ENCODE data around the gene KAZN. TPM values are rescaled to one million over a fixed set of nuclear protein-coding genes. Genes with fewer than 3 reads are reported as not detected.

KAZN gene
- total RNA-seq, 1 donor from 2014 or later: 9.4 TPM

DNA sequence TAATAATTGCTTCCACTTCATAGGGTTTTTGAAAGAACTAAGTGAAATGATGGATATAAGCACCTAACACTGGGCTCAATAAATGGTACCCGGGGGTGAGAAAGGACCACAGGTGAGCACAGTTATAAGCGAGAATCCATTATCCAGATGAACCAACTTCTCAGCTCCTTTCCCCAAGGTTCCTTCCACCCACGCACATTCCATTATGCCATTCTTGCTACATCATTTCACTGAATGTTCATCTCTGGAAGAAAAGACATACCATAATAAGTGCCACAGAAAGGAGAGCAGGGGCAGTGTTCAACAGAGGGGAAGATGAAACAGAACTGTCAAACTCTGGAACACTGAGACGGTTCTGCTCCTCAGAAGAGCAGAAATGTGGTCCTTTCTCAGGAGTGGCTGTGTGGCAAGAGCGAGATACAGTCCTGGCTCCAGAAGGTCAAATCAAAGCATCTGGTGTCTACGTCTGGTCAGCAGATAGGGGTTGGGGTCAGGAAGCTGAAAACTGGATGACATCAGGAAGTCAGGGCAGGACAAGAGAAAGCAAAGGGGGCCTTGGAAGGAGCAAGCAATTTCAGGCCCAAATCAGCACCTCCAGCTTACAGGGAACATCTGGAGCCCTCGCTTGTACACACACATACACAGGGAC is 299.6 kb downstream of the KAZN start:
- H3K79me2 ChIP-seq (ENCODE audit: insufficient read depth, low read length): no peaks in the 10 kb centered on the region
- H3K27me3 ChIP-seq (ENCODE audit: insufficient read depth, low read length): no peaks in the 10 kb centered on the region
- no peaks in the 10 kb centered on the region for H3K36me3 ChIP-seq (ENCODE audit: insufficient read depth, low read length)
- no peak overlapping the region for H3K4me2 ChIP-seq (ENCODE audit: low read length)
- peak; percentile 15 for DNase-seq (ENCODE audit: low read depth)
- no peak overlapping the region for H3K4me3 Mint-ChIP-seq (ENCODE audit: unreplicated experiment)
- FAIRE-seq: no peak
- peaks cover 12% of the 10 kb centered on the region for H3K4me1 Mint-ChIP-seq (ENCODE audit: low read depth, unreplicated experiment)
- no peak overlapping the region for H3K27ac Mint-ChIP-seq (ENCODE audit: unreplicated experiment)
- TF ChIP-seq EZH2 (IDR thresholded peaks at IDR 0.05; ENCODE audit: insufficient read depth, low read length): no peak
- TF ChIP-seq, protein P1, sequence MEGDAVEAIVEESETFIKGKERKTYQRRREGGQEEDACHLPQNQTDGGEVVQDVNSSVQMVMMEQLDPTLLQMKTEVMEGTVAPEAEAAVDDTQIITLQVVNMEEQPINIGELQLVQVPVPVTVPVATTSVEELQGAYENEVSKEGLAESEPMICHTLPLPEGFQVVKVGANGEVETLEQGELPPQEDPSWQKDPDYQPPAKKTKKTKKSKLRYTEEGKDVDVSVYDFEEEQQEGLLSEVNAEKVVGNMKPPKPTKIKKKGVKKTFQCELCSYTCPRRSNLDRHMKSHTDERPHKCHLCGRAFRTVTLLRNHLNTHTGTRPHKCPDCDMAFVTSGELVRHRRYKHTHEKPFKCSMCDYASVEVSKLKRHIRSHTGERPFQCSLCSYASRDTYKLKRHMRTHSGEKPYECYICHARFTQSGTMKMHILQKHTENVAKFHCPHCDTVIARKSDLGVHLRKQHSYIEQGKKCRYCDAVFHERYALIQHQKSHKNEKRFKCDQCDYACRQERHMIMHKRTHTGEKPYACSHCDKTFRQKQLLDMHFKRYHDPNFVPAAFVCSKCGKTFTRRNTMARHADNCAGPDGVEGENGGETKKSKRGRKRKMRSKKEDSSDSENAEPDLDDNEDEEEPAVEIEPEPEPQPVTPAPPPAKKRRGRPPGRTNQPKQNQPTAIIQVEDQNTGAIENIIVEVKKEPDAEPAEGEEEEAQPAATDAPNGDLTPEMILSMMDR (IDR thresholded peaks at IDR 0.05; ENCODE audit: insufficient read depth, low read depth, low read length): no peak
- no peaks in the 10 kb centered on the region for H3K36me3 Mint-ChIP-seq (ENCODE audit: low read depth, unreplicated experiment)
- H3K9ac ChIP-seq (ENCODE audit: low read length): no peak overlapping the region
- no peak overlapping the region for H2AFZ ChIP-seq (ENCODE audit: low read depth, low read length)
- peaks cover 33% of the 10 kb centered on the region for H3K27me3 Mint-ChIP-seq (ENCODE audit: low read depth, unreplicated experiment)
- H3K4me3 ChIP-seq (ENCODE audit: insufficient read depth, low read depth, low read length): no peak overlapping the region
- H3K27ac ChIP-seq (ENCODE audit: low read depth, low read length): no peak overlapping the region
- peaks cover 9% of the 10 kb centered on the region for H3K9me3 Mint-ChIP-seq (ENCODE audit: unreplicated experiment)
- H4K20me1 ChIP-seq (ENCODE audit: insufficient read depth, low read length): no peaks in the 10 kb centered on the region
- no peaks in the 10 kb centered on the region for H3K4me1 ChIP-seq (ENCODE audit: insufficient read depth, low read length)
- no peaks in the 10 kb centered on the region for H3K9me3 ChIP-seq (ENCODE audit: insufficient read depth, low read depth, low read length)

DNA sequence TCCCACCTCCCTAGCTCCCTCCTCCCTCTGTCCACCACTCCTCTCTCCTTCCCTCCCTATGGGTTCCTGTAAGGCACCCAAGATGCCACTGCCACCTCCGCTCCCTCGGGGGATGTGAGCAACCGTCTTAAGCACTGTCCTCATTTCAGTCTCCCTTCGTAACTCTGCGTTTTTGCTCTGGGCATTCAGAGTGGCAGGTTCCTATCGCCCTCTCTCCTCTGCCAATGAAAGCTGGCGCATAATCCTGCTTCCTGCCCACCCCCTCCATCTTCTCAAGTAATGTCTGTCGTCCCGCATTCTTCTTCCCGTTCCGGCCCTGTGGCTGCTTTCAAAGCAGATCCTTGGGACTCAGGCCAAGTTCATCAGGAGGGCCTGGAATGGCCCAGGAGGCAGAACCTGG is 301.2 kb downstream of the KAZN start:
- H3K27ac ChIP-seq (ENCODE audit: low read depth, low read length): no peak overlapping the region

More for the DNA sequence above, 301.2 kb downstream of the KAZN start:
- no peaks in the 10 kb centered on the region for H3K9me3 ChIP-seq (ENCODE audit: insufficient read depth, low read depth, low read length)
- no peaks in the 10 kb centered on the region for H3K36me3 ChIP-seq (ENCODE audit: insufficient read depth, low read length)
- Mint-ChIP-seq H3K9me3 (ENCODE audit: unreplicated experiment) (peaks cover 9% of the 10 kb centered on the region), H3K4me1 (ENCODE audit: low read depth, unreplicated experiment) (peaks cover 12% of the 10 kb centered on the region), H3K36me3 (ENCODE audit: low read depth, unreplicated experiment) (no peaks in the 10 kb centered on the region), H3K27ac (ENCODE audit: unreplicated experiment) (no peak overlapping the region), H3K4me3 (ENCODE audit: unreplicated experiment) (no peak overlapping the region), H3K27me3 (ENCODE audit: low read depth, unreplicated experiment) (peaks cover 21% of the 10 kb centered on the region)
- no peak overlapping the region for H3K4me3 ChIP-seq (ENCODE audit: insufficient read depth, low read depth, low read length)
- no peaks in the 10 kb centered on the region for H3K4me1 ChIP-seq (ENCODE audit: insufficient read depth, low read length)
- no peak overlapping the region for H3K4me2 ChIP-seq (ENCODE audit: low read length)
- no peak overlapping the region for H3K9ac ChIP-seq (ENCODE audit: low read length)
- no peaks in the 10 kb centered on the region for H3K79me2 ChIP-seq (ENCODE audit: insufficient read depth, low read length)
- H3K27me3 ChIP-seq (ENCODE audit: insufficient read depth, low read length): no peaks in the 10 kb centered on the region
- H2AFZ ChIP-seq (ENCODE audit: low read depth, low read length): no peak overlapping the region
- DNase-seq (ENCODE audit: low read depth) (no peak), FAIRE-seq (no peak)
- no peaks in the 10 kb centered on the region for H4K20me1 ChIP-seq (ENCODE audit: insufficient read depth, low read length)
- TF ChIP-seq, protein P1 (IDR thresholded peaks at IDR 0.05; ENCODE audit: insufficient read depth, low read depth, low read length): no peak
- TF ChIP-seq EZH2 (IDR thresholded peaks at IDR 0.05; ENCODE audit: insufficient read depth, low read length): no peak
